Measurements from ENCODE around the gene MED12L.

MED12L gene

DNA sequence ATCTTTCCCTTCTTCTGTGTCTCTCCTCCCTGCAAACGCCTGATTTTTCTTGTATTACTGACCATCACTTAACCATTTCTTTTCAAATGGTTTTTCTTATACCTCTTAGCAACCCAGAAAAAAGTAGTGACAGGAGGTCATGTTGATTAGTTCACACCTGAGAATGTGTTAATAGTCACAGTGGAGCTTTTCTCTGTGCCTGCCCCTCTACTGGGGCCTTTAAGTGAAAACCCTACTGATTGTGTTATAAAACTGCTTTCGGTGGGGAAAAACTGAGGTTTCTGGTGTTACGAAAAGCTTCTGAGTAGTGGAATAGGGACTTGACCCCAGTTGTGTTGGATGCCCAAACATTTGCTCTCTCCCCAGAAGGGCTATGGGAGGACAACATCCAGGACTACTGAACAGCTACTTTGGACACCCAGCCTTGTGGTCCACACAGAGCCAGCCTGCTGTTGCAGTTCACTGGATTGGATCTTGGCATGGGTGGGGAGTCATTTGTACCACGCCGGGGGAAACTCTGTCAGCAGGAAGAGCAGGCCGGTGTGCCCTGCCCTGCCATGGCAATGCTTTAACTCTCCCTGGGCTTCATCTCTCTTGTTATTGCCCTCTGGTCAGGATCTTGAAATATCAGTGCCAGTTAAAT, 220.8 kb downstream of the MED12L start:
- DNase-seq, result no peak

DNA sequence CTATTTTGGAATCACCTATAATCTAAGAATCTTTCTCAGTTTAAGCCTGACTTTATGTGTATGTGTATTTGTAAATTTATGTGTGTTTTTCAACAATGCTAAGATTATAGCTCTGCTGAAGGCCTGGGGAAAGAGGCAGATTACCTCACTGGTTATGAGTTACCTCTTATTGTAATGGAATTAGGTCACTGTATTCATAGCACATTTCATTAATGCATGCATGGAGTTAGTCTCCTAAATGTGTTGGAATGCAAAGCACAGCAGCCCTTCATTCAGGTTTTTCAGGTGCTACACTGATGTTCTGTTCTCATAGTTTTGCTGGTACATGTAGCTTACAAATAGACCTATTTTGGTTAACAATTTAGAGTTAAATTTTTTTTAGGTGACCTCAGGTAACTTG, 221.7 kb downstream of the MED12L start:
- DNase-seq, result no peak

DNA sequence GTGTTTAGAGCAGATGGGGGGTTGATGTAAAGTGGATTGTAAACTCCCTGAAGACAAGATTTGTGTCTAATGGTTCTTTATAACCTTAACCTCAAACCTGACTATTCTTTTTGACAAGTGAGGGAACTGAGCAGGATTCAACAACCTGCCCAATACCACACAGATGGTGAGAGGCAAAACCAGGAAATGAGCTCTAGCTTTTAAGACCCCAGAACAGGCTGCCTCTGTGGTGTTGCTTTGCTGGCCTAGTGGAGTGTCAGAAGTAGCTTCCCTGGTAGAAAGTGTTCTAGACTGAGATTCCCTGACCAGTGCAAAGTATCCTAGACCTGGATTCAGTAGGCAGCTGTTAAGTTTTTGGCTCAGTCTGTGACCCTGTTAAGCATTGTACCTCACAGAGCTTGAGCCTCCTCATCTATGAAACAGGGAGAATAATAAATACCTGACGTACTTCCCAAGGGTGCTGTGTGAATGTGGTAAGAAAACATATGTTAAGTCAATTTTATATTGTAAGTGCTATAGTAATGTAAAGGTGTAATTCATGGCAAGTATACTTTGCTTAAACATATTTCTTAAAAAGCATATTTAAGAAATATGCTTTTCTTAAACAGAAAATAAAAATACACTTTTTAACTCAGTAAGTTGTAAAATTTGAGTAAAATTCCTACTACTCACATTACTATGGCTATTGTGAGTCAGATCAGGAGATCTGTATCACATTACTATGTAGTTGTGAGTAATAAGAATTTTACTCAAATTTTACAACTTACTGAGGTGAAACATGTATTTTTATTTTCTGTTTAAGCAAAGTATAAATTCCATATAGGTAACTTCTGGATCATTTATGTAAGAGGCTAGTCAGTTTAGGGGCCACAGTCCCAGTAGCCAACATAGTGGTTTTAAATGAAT, 222.4 kb downstream of the MED12L start:
- no peak for DNase-seq

- no peak for DNase-seq
Observed at GRCh38 chr3:151309566-151309965, 224.1 kb downstream of the MED12L start.

DNA sequence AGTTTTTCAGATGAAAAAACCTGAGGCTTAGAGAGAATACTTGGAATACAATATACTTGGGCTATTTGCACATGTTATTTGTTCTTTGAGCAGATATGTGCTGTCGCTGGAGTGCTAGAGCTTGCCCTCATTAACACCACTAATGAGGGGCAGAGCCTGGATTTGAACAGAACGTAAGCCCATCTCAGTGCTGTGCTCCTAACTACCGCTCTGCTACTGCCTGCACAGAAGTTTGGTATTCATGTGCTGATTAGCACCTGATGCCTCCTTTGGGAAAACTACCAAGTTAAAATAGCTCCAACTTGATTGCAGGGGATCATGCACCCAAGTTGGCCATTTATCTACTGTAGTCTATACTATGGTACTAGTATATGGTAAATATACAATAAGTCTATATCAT, 227.5 kb downstream of the MED12L start:
- no peak for DNase-seq

DNA sequence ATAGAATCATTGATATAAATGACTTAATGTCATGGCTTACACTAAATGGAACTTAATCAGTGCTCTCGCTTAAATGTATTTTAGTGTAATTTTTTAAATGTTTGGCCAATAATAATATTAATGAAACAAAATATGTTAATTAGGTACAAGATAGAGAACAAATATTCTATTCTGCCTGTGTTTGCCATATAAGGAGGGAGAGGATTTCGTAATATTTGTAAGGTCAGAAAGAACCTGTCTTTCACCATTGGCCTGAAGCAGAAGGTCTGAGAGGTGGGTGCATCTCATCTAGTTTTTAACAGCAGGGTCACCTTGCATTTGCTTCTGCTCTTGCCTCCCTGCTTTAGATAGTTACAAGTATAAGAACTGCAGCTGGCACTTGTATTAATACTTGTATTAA, 228.7 kb downstream of the MED12L start:
- no peak for DNase-seq

DNA sequence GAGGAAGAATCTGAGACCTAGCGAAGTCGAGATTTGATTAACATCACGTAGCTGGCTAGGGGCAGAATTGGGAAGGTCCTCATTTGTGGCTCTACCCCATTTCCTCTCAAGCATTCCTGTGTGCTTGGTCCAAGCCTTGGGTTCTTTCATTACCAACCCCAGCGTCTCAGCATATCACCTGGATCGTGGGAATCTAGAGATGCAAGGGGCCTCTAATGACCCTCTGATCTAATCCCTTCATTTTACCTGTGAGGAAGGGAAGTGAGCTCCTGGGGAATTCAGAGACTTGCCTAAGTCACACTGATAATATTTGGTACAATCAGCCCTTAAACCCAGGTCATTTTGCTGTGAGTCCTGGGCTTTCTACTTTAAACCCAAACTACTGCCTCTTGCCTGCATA, 229.1 kb downstream of the MED12L start:
- no peak for DNase-seq

DNA sequence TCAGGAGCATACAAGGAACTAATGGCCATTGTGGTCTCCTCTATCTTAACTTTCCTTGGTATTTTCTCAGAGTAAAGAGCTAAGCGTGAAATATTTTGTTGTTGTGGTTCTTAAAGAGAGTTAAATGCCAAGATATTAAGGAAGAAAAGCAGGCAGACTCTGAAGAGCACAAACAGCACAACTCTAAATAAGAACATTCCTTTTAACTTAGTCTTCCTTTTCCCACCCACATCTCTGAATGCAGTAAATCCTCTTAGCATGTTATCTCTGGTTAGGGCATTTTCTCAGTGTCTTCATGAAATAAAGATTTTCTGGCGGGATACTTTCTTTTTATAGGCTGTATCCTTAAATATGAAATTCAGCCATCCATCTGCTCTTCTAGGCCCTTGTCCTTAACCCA, 229.7 kb downstream of the MED12L start:
- DNase-seq, result no peak

- no peak for DNase-seq
Observed at GRCh38 chr3:151315846-151316245, 230.4 kb downstream of the MED12L start.

DNA sequence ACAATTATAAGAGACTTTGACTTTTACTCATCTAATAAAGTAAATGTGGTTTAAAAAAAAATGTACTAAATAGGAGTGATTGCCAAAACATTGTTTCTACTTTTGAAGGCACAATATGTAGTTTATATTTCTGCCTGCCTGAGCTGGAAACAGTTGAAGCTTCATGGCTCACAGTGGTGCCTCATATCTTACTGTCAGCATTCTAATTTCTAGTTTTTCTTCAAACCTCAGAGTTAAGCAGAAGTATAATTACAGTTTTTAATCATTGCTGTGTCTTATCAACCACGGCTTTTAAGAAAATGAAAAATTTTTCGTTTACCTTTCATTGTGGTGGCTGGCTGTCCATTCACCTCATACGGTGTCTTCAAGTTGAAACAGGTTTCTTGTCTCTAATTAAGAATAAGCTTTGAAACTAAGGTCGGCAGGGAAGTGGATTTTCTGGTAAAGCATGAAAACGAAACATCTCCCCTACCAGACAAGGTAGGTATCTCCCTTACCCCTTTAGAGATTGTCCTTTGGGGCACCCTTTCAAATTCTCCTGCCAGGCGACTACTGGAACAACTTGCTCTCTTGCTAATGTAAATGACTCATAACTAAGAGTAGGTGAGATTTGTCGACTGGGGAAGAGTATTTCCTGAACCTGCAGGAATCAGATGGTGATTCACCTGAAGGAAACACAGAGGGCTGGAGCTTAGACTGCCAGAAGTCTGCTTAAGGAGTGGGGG, 231.0 kb downstream of the MED12L start, which contains the start of gene GPR87:
Gene GPR87 (minus strand): TSS at position 554 of the 725 bp plus-strand sequence. CDS start 16,720 bp downstream, outside the sequence.
- no peak for DNase-seq

DNA sequence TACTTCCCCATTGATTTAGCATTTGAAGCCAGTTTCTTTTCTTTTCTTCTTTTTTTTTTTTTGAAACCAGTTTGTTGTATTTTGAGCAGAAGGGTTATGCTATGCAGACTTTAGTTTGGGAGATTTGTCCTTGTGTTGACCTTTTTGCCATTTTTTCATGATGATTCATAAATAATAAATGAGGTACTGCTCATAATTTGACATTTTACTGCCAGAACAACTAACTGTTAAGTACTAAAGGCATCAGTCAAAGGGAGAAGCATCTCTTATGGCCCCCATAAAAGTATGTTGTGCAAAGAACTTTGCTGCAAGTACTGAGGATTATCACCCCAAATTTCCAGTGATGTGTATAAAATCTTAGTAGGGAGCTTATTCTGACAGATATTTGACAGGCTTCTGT, 232.8 kb downstream of the MED12L start:
- no peak for DNase-seq

DNA sequence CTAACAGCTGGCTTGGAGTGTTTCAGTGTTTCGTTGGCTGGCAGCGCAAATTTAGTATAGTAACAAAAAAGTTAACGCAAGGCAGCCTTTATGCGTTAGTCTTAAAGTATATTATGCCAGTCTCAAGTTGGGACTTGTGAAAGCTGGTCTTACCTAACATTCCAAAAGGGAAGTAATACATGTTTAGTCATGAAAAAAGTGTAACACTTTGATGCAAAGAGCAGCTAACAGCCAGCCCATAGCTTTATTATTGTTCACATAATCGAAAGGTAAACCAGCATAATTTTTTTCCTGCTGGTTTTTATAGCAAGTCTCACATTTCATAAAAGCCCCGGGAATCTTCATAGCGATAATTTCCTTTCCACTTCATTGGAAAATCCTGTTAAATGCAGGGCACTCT, 233.5 kb downstream of the MED12L start:
- no peak for DNase-seq

DNA sequence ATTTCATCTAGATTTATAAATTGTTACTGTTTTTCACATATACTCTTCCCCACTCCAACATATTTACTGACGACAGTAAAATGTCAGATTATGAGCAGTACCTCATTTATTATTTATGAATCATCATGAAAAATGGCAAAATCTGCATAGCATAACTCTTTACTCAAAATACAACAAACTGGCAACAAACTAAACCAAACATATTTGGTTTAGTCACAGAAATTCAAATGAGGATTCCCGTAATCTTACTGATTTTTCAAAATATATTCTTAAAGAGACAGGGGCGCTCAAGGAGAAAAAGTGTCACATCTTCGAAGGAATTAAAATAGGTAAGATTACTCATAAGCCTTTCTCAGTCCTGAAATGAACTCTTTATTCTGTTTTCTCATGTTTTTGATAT, 234.2 kb downstream of the MED12L start:
- no peak for DNase-seq

- DNase-seq, result no peak
Observed at GRCh38 chr3:151320131-151320530, 234.7 kb downstream of the MED12L start.

DNA sequence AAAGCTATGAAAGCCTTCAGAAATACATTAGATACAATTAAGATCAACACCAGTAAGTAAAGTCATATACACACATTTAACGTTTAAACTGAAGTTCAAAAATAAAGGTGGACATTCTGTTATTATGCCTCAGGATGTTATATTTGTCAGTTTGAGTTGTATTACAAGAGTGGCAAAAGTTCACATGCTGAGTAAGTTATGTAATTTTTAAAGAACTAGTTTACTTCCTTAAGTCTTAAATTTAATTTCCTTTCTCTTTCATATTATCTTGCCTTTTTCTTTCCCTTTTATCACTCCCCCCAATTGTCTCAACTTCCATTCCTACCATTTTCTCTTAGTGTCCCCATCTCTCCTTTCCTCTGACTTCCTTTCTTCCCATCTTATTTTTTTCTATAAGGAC, 236.1 kb downstream of the MED12L start:
- DNase-seq, result no peak

- DNase-seq, result no peak
Observed at GRCh38 chr3:151322511-151322910, 237.0 kb downstream of the MED12L start.

DNA sequence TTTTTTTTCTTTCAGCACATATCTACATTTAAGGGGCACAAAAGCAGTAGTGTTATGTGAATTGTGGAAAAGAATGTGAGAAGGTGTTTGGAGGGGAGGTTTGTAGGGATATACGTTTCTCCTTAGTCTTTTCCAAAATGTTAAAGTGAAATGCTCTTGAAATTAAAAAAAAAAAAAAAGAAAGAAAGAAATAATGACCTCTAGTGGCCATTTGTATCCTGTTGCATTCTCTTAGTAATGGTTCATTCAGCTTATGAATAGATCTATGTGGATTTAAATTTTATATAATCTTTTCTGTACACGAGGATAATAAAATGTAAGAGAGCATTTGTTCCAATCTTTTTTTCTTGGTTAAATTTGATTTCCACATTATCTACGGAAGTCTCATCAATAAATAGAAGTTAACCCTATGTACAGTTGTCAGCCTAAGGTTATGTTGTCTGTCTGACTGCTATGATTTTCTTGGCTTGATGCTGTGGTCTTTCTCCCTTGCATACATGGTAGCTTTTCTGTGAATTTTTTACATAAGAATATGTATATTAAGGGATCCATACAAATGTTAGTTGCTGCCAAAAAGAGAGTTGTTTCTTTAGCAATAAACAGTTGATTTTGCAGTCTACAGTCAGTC, 242.2 kb downstream of the MED12L start:
- DNase-seq, result no peak

DNA sequence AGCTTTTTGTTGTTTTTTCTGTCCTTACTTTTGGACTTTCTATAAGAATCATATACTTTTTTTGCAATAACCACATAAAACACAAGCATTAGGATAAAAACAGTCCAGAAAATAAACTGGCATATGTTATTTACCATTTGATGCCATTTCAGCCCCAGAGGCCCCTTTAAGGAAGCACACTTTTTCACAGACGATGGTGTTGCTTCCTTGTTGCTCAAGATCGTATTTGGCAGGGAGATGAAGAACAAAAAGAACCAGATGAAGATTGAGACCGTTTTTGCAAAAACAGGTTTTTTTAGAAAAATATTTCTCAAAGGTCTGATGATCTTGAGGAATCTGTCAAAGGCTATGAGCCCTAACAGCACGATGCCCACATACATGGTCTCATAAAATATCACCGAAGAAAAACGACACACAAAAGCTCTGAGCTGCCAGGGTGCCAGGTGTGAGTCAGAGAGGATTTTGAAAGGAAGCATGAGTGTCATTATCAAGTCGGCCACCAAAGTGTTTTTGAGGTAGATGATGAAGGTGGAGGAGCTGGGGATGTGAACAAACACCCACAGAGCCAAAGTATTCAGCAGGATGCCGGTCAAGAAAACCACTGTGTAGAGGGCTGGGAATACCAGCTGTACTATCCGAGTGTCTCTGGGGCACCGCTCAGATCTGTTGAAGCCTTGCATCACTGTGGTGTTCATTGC, 243.0 kb downstream of the MED12L start:
- no peak for DNase-seq

DNA sequence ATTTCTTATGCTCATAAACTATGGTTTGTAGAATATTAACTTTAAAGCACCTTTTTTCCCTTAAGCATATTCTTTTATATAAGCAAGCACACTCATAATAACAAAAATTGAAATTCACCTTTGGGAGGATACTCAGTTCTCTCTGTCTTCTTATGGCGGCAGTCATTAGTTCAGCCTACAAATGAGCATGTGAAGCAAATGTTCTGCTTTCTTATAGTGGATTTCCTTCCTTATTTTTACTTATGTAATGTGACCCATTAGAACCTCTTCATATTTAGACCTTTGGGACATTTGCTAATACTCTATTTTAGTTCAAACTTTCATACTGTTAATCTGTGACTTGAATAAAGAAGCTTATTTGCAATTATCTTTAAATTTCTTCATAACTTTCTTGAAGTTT, 243.9 kb downstream of the MED12L start, which contains the start of gene P2RY13:
Gene P2RY13 (minus strand): TSS at position 187 of the 400 bp plus-strand sequence. CDS start 21 bp downstream, at position 166.
- no peak for DNase-seq

DNA sequence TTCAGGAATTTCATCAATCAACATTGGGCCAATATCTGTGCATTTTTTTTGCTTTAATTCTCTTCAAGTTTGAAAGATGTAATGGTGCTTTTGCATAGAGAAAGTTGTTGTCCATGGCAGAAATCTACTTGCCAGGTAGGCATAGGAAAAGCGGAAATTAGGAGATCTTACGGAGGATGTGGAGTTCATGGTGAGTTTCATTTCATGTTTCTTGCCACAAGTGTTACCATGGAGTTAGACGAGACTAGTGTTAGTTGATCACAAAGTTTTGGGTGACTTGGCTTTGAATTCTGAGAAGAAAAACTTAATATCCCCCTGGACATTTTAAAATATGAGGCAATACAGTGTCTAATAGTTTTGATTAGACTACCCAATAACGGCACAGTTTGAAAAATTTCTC, 244.9 kb downstream of the MED12L start:
- no peak for DNase-seq

DNA sequence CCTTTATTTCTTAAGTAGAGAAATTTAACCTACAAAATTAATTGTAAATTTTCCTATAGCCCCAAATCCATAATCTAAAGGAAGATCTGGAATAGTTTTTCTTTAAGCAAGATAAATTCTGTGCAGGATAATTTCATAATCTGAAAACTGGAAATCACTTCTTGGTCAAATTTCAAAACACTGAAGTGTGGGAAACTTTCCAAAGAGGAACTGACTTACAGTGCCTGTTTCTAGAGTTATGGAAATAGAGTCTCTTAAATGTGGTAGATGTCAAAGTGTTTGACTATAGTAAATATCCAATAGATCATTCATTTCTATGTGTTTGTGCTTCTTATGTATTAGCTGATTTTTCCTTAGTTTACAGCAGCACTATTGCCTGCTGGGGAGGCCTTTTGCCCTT, 245.4 kb downstream of the MED12L start:
- no peak for DNase-seq

DNA sequence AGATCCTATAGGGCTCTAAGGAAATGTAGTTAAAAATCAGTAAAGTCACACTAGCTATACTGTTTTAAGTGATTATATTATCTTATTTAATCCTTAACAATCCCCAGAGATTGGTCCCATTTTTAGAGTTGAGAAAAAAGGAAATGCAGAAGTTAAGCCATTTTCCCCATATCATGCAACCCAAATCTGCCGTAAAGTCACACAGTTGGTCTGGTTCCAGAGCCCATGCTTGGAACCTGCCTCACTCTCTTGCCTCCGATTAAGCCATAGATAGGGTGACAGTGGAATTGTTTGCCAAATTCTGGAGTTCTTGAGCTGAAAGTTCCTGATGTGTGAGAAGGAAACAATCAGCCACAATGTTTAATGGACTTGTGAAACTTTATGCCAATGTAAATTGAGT, 246.2 kb downstream of the MED12L start:
- no peak for DNase-seq
